Sciatic nerve (tissue), 2 donors: ENCODE data around the gene ST6GALNAC6. TPM values are rescaled to one million over a fixed set of nuclear protein-coding genes. Genes with fewer than 3 reads are reported as not detected.
A peak's percentile ranks its signal among the peaks of the same experiment; 100 is the strongest.

Experiments
- ATAC-seq: fragments of 200-7000 bp; cut with Tn5 transposase; one replicate; pipeline ENCODE4 v1.9.1; 2020; ENCODE audit warnings: mild to moderate bottlenecking, moderate library complexity
- DNase-seq: peaks from one replicate; pipeline ENCODE4 v3.0.0-alpha.2; 2020; ENCODE audit warnings: low spot score
- intact Hi-C: fragments of 100-400 bp; cut with DNase I; formaldehyde crosslinking; loops from one replicate; pipeline ENCODE4 v1.14.2; 2022
- total RNA-seq: library from RNA; stranded (reverse); fragmentation: NEBNext Ultra II Directional; extraction: Animal tissue kit (Norgen Biotek cat#: 25700); gene quantifications from one replicate; pipeline ENCODE4 v1.2.1, GENCODE V29; 2021
- donor health status: DM: no; HTN: no; CAD: no.
- donor health status: DM: no; HTN: no; CAD: no.

Gene ST6GALNAC6
- total RNA-seq, 1 donor from 2014 or later = 108 TPM

DNA sequence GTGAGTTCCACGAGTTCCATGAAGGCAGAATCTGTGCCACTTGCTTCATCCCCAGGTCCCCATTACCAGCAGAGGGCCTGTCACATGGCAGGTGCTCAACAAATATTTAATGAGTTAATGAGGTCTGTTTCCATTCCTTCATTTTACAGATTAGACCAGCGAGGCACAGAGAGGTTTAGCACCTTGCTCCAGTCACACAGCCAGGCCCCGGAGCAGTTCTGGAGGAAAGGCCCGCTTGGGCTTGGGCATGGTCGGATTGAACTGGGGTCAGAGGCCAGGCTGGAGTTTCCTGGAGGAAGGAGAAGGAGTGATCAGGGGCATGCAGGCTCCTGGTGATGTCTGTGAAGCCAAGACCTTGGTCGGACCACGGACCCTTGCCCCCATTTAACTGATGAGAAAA, 21.4 kb upstream of the ST6GALNAC6 start:
- DNase-seq (no peak), ATAC-seq (no peak)
- intact Hi-C loops = loop anchor here (5.0 kb wide), 1 partner anchor 328 kb away; no protein-coding TSS in a partner anchor

DNA sequence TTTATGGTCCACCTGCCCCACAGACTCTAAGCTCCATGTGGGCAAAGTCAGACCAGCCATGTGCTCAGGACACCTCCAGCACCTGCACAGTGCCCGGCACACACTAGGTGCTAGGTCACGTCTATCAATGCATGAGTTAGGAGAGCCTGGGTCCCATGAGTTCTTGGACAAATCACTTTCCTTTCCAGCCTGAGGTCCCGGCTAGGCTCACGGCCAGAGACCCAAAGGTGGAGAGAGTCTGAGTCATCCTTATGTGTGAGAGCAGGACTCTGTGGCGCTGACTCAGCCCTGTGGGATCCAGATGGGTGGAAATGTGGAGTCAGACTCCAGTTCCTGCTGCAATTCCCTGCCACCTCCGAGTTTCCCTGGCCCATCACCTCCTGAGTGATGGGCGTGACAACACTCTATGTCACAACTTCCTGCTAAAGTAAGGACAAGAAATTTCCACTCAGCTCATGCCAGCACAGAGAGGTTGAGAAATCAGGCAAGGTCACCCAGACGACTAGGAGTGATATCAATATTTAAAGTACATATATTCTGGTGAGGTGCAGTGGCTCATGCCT, 19.9 kb upstream of the ST6GALNAC6 start:
- ATAC-seq = peak; percentile 55
- DNase-seq = peak; percentile 83
- intact Hi-C loops = no loop called here

DNA sequence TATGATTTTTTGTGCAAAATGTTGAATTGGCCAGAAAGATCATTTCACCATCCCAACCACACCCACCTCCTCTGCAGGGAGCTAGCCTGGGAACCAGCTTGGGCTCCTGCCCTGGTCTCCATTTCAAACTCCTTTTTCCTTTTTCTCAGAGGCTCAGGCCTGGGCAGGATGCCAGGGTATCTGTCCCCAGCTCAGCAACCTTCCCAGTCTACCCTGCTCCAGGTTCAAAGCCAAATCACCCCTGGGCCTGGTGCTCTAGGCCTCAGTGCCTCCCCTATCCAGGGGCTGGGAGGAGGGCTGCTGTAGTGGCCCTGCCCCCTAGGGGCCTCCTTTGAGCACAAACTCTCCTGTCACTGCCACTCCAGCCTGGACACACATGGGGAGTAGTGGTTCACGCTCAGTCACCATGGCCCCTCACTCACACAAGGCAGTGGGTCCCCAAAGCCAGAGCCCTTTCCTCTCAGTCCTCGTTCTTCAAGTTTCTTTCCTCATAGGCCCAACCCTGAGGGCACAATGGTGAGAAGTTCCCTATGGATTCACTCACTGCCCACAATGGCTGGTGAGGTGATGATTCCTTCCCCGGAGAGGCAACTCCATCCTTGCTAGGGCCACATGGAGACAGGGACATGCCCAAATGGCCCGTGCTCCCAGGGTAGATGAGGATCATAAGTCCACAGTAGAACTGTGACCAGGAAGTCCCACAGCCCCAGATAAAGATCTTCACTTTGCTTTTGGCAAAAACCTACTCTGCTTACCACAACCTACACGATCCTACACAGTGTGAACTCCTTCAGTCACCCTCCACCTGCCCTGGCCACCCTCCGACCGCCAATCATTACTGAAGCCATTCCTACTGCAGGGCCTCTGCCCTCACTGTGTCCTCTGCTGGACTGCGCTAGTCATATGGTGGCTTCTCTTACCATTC, 19.0 kb upstream of the ST6GALNAC6 start:
- intact Hi-C loops = no loop called here
- no peak for ATAC-seq
- no peak for DNase-seq

DNA sequence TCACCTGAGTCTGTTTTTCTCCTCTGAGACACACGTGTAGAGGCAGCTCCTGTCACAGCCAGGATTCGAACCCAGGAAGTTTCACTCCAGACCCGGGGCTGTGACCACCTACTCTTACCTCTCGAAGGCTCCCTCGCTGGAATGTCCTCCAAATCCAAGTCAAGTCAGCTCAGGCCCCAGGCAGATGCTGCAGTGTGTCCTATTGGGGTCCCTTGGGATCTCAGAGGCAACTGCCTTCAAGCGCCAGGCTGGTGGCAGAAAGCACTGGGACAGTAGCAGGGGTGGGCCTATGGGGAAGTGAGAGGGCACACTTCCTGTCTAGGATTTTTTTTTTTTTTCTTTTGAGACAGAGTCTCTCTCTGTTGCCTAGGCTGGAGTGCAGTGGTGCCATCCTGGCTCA, 18.2 kb upstream of the ST6GALNAC6 start:
- intact Hi-C loops = no loop called here
- ATAC-seq (no peak), DNase-seq (no peak)

DNA sequence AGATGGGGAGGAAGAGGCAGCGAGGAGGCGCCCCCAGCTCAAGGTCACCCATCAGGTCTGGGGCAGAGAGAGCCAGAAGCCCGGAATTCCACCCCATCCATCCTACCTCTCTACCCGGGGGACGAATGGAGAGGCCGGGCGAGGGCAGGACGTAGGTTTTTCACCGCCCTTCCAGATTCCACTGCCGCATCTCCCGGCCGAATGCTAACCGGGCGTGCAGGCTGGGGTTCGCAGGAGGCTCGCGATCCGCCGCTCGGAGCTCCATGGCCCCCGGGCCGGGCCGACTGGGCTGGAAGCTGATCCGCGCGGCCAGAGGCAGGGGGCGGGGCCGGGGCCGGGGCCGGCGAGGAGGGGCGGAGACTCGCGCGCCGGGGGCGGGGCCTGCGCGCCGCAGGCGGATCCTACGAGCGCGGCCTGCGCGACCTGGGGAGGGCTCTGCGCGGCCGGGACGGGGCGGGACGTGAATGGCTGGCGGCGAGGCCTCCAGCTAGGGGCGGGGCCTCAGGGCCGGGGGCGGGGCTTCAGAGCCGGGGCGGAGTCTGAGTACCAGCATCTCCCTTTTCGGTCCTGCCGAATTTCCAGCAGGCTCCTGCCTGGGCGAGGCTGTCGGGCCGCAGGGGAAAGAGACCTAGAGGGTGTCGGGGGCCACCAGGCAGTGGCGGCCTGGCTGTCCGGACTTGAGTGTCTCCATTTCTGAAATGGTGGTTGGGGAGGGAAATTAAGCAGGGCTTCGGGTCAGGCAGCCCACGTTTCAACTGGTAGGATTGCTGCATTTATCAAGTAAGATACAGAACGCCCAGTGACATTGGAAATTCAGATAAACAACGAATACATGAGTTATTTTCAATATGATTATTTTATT, 17.5 kb upstream of the ST6GALNAC6 start, which contains the start of gene ST6GALNAC4:
TSS of gene ST6GALNAC4 (minus strand) at position 322 of the 862 bp plus-strand sequence. CDS start 622 bp downstream, outside the sequence.
- peak; percentile 92 for ATAC-seq
- peak; percentile 96 for DNase-seq
- intact Hi-C loops = no loop called here

- no peak for DNase-seq
- intact Hi-C loops = no loop called here
- ATAC-seq = peak; percentile 3
Observed at GRCh38 chr9:127915801-127916719, 16.7 kb upstream of the ST6GALNAC6 start.

- DNase-seq (no peak), ATAC-seq (no peak)
- intact Hi-C loops = no loop called here
Observed at GRCh38 chr9:127915325-127915752, 15.9 kb upstream of the ST6GALNAC6 start.

GRCh38 chr9:127913682-127914081, 14.3 kb upstream of the ST6GALNAC6 start:
- DNase-seq (no peak), ATAC-seq (no peak)
- intact Hi-C loops = loop anchor here (5.0 kb wide), 1 partner anchor 41 kb away; no protein-coding TSS in a partner anchor

DNA sequence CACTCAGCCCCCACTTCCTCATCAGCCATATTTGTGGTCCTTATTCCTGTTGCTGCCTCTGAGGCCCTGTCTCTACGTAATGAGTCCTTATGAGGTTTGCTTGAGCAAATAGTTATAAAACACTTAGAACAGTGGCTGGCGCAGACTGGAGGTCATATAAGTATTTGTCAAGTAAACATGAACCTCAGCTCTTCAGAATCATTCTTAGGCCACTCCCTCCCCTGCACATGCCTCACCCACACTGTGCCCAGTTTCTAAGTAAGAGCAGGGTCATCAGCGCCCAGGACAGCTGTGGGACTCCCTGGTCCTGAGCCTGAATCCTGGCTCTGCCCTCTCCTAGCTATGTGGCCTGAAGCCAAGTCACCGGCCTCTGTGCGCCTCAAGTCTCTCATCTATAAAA, 13.5 kb upstream of the ST6GALNAC6 start:
- ATAC-seq (no peak), DNase-seq (no peak)
- intact Hi-C loops = loop anchor here (5.0 kb wide), 1 partner anchor 41 kb away; no protein-coding TSS in a partner anchor

- intact Hi-C loops = loop anchor here (5.0 kb wide), 1 partner anchor 40 kb away; no protein-coding TSS in a partner anchor
- ATAC-seq = no peak
- DNase-seq = no peak
Observed at GRCh38 chr9:127912296-127912695, 12.9 kb upstream of the ST6GALNAC6 start.

GRCh38 chr9:127910613-127911205, 11.3 kb upstream of the ST6GALNAC6 start:
- intact Hi-C loops = loop anchor here (5.0 kb wide), 1 partner anchor 38 kb away; no protein-coding TSS in a partner anchor
- no peak for DNase-seq
- ATAC-seq = peak; percentile 58

DNA sequence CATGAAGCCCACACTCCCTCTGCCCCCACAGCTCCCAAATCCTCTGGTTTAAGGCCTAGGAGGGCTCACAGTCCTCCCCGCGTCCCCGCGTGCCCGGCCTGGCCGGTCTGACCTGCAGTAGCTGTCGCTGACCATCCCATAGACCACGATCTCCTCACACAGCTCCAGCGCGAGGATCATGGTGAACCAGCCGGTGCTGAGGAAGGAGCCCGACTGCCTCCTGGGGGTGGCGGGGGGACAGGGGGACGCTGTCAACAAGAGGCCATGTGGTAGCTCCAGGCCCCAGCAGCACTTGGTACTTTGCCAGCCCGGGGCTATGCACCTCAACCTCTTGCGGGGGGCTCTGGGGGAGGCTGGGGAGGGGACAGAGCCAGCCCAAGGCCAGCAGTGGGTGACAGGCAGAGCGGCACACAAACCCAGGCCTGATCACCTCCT, 10.5 kb upstream of the ST6GALNAC6 start:
- intact Hi-C loops = loop anchor here (5.0 kb wide), 1 partner anchor 38 kb away; no protein-coding TSS in a partner anchor
- ATAC-seq = no peak
- no peak for DNase-seq

DNA sequence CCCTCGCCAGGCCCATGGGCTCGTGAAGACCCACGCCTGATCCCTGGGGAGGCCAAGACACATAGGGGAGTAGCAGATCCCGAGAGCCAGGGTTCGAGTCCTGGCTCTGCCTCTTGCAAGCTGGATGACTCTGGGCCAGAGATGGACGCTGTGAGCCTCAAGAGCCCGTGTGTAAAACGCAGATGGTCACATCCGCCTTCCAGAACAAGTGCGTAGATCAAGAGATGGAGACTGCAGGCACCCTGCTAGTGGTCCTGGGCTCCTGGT, 9.2 kb upstream of the ST6GALNAC6 start:
- intact Hi-C loops = no loop called here
- DNase-seq (no peak), ATAC-seq (no peak)

GRCh38 chr9:127907867-127908659, 8.7 kb upstream of the ST6GALNAC6 start:
- DNase-seq = no peak
- intact Hi-C loops = no loop called here
- ATAC-seq = no peak

- no peak for DNase-seq
- no peak for ATAC-seq
- intact Hi-C loops = no loop called here
Observed at GRCh38 chr9:127905788-127906191, 6.4 kb upstream of the ST6GALNAC6 start.

GRCh38 chr9:127905004-127905728, 5.8 kb upstream of the ST6GALNAC6 start:
- intact Hi-C loops = no loop called here
- ATAC-seq = peak; percentile 1
- DNase-seq = no peak
